HL-60 (cell line): Measurements from ENCODE around the gene PLXDC2.

Experiments used
- GABPA ChIP-seq: IDR thresholded peaks from 2 replicates; pipeline ENCODE4 v1.6.1; 2012; ENCODE audit warnings: low read depth
- POLR2AphosphoS5 ChIP-seq: IDR thresholded peaks from 2 replicates; pipeline ENCODE4 v1.6.1; 2012; ENCODE audit warnings: low read depth
- SPI1 ChIP-seq: IDR thresholded peaks from 2 replicates; pipeline ENCODE4 v1.6.1; 2012; ENCODE audit warnings: low read depth, mild to moderate bottlenecking, borderline replicate concordance
- TF ChIP-seq, protein P1 (sequence below): IDR thresholded peaks from one replicate; pipeline ENCODE4 v1.5.1; 2011; ENCODE audit warnings: low read length, control low read depth, inconsistent platforms; ENCODE audit not compliant: insufficient read depth
- TF ChIP-seq, protein P2 (sequence below): IDR thresholded peaks from 2 replicates; pipeline ENCODE4 v1.6.1; 2012; ENCODE audit warnings: low read depth; ENCODE audit not compliant: insufficient replicate concordance

DNA sequence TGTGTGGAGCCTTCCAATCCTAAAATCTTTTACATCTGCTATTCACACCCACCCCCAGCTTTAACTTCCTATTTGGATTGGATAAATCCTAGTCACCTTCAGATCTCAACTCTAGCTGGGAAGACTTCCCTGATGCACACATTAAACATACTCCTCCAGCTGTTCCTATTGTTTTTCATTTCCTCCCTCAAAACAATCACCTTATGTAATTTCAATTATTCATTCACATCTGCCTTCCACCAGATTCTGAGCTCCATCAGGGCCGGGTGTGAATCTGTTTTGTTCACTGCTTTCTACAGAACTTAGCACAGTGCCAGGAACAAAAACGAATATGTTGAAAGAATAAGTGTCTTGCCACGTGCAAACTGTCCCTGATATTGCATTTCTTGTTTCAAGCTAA is 497.4 kb downstream of the PLXDC2 start:
- no peak for TF ChIP-seq POLR2AphosphoS5
- no peak for TF ChIP-seq GABPA
- TF ChIP-seq, protein P1, sequence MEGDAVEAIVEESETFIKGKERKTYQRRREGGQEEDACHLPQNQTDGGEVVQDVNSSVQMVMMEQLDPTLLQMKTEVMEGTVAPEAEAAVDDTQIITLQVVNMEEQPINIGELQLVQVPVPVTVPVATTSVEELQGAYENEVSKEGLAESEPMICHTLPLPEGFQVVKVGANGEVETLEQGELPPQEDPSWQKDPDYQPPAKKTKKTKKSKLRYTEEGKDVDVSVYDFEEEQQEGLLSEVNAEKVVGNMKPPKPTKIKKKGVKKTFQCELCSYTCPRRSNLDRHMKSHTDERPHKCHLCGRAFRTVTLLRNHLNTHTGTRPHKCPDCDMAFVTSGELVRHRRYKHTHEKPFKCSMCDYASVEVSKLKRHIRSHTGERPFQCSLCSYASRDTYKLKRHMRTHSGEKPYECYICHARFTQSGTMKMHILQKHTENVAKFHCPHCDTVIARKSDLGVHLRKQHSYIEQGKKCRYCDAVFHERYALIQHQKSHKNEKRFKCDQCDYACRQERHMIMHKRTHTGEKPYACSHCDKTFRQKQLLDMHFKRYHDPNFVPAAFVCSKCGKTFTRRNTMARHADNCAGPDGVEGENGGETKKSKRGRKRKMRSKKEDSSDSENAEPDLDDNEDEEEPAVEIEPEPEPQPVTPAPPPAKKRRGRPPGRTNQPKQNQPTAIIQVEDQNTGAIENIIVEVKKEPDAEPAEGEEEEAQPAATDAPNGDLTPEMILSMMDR, result no peak
- TF ChIP-seq, protein P2, sequence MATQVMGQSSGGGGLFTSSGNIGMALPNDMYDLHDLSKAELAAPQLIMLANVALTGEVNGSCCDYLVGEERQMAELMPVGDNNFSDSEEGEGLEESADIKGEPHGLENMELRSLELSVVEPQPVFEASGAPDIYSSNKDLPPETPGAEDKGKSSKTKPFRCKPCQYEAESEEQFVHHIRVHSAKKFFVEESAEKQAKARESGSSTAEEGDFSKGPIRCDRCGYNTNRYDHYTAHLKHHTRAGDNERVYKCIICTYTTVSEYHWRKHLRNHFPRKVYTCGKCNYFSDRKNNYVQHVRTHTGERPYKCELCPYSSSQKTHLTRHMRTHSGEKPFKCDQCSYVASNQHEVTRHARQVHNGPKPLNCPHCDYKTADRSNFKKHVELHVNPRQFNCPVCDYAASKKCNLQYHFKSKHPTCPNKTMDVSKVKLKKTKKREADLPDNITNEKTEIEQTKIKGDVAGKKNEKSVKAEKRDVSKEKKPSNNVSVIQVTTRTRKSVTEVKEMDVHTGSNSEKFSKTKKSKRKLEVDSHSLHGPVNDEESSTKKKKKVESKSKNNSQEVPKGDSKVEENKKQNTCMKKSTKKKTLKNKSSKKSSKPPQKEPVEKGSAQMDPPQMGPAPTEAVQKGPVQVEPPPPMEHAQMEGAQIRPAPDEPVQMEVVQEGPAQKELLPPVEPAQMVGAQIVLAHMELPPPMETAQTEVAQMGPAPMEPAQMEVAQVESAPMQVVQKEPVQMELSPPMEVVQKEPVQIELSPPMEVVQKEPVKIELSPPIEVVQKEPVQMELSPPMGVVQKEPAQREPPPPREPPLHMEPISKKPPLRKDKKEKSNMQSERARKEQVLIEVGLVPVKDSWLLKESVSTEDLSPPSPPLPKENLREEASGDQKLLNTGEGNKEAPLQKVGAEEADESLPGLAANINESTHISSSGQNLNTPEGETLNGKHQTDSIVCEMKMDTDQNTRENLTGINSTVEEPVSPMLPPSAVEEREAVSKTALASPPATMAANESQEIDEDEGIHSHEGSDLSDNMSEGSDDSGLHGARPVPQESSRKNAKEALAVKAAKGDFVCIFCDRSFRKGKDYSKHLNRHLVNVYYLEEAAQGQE, result no peak
- TF ChIP-seq SPI1, result no peak
